Stimulated activated CD4-positive, alpha-beta T cell treated with anti-CD3 and anti-CD28 coated beads, Interleukin-4, amount 100 ng/mL, for 1 hour (primary cell): ENCODE results near the gene CASR.

Source experiments
- DNase-seq: peaks from one replicate; pipeline ENCODE4 v3.0.0-alpha.2; 2020

Gene CASR

DNA sequence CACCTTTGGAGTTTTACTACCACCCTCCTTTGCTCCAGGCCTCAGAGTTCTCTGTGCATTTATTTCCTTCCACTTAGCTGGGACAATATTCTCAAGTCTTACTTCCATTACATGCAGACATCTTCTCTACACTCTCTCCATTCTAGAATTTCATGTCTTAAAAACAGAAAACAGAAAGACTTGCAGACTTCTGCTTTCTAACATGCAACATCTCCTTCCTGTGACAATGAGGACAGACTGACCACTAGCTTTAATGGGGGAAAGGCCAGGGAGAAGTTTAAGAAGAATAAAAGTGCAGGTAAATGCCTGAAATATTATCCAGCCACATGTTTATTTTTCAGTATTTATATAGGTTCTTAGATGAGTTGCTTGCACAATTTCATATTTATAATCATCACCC, 124.5 kb downstream of the CASR start:
- no peak for DNase-seq

DNA sequence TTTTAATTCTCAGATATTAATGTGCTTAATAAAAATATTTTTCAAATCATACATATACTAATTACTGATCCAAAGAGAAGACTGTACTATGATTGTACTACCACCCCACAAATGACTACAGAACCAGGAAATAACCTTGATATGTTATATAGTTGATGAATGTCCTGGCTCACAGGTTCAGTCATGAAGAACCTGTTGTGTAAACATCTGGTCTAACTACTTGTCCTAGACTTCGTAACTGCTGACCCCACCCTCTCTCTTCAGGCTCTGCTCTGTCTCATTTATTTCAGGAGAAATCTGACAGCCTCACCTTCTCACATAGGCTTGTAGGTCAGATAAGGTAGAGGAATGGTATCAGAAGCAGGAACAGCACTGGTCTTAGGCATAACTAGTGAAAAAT, 126.9 kb downstream of the CASR start:
- no peak for DNase-seq

DNA sequence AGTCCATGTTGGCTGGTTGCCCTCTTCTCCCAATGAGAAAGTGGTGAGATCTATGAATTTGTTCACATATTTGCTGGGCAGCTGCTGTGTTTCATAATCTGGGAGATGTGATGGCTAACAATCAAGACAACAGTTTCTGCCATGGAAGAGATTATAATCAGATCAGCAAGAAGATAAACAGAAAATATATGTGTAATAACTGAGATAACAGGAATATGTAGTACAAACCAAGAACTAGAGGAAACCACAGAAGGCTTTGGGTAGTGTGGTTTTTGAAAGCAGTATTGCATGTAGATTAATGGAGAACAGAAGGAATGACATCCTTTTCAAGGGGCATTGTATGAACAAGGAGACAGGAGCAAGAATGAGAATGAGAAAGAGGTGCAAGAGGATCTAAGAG, 129.4 kb downstream of the CASR start:
- DNase-seq, result no peak

DNA sequence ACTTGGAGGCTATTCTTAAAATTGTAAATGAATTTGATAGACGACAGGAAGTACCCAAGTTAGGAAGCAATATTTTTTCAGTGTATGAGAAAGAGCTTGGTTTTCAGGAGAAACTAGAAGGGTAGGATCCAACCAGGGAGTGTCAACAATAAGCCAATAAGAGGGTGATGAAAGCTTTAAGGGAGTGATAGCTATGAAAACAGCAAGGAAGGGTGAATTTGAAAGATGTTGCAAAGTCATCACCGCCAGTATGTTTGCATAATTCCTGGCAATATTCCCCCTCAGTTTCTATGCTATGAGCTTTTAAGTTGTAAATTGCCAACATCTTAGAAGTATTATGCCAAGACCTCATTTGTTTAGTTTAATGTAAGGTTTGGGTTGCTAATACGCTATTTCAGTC, 129.8 kb downstream of the CASR start:
- no peak for DNase-seq

DNA sequence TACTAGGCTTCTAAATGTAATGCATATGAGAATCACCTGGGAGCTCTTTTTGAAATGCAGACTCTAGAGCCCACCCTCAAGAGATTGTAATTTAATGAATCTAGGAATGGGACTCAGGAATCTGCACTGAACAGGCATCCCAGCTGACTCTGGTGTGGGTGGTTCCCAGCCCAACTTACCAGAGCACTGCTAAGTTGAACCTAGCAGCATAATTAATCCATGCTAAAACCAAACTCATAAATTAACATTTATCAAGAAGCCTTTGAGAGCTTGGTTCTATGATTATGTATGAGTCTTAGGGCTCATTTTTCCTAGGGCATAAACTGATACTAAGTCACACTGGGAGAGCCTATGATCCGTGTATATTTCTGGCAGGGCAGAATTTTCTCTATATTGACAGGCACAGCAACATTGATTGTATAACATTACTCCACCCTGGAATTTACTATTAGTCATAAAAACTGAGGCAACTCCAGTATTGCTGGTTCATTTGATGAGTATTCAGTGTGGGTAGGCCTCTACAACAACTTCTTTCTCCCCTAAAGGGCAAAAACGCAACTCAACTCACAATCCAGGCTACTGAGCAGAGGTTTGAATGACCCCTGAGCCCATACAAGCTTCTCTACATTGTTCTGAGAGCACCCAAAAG, 130.9 kb downstream of the CASR start:
- no peak for DNase-seq

DNA sequence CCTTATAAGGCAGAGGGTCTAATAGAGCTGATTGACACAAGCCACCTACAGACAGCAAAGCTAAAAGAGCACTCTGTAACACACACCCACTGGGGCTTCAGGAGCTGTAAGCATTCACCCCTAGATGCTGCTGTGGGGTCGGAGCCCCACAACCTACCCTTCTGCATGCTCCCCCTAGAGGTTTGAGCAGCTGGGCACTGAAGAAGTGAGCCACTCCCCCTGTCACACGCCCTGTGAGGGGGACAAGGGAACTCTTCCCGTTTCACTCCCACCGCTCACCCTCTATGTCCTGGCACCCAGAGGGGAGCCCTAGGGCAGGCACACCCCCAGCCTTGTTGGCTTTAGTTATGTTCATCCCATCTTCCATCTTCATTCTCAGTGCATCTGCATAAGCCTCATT, 132.2 kb downstream of the CASR start:
- no peak for DNase-seq

DNA sequence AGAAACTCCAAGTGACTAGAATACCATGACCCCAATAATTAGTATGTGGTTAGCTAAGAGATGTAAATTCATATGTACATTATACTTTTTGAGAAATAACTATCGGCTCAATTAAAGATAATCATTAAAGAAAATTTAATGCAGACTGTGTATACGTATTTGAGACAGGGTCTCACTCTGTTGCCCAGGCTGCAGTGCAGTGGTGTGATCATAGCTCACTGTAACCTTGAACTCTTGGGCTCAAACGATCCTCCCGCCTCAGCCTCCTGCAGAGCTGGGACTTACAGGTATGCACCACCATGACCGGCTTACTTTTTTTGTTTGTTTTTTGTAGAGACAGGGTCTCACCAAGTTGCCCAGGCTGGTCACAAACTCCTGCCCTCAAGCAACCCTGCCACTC, 132.9 kb downstream of the CASR start:
- no peak for DNase-seq

DNA sequence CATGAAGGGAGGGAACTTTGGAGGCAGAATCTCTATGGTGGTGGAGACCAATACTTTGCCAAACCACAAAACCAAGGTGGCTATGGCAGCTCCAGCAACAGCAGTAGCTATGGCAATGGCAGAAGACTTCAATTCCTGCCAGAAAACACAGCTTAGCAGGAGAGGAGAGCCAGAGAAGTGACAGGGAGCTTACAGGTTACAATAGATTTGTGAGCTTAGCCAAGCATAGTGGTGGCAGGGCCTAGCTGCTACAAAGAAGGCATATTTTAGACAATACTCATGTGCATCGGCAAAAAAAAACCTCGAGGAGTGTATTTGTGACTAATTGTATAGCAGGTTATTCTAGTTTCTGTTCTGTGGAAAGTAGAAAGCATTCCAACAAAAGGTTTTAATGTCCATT, 135.2 kb downstream of the CASR start:
- DNase-seq, result no peak

DNA sequence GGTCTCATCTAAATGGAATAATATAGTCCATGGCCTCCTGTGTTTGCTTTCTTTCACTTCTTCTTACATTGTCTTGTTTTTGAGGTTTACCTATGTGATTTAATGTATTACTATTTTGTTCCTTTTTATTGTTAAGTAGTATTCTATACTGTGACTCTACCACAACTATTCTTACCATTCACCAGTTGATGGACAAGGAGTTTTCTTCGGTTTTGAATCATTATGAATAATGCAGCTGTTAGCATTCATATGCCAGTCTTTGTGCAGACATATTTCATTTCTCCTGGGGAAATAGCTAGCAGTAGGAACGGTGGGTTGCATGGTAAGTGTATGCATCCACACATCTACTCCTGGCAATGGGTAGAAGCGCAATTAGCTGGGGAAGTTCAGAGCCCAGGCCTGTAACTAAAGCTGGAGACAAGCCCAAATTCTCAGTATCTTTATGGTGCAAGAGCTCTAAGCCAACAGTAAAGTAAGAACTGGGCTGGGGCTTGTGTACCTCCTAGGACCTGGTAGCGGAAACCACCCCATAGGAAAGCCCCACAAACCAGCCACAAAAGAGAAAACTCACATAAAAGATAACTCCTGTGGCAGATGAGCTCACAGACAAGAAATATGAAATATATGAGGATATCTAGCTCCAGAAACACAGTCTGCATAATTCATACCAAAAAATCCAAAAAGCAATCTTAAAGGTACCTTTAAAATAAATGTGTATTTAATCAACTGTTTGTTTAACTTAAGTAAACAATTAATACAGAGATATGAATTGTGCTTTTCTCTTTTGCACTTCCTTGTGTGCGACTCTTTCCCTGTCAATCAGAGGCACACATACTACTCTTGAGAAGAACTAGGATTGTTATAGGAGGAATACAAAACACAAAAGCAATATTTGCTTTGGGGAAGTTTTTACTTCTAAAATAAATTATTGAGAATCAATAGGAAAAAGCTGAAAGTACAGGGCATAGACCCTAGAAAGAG, 138.9 kb downstream of the CASR start:
- DNase-seq, result no peak

DNA sequence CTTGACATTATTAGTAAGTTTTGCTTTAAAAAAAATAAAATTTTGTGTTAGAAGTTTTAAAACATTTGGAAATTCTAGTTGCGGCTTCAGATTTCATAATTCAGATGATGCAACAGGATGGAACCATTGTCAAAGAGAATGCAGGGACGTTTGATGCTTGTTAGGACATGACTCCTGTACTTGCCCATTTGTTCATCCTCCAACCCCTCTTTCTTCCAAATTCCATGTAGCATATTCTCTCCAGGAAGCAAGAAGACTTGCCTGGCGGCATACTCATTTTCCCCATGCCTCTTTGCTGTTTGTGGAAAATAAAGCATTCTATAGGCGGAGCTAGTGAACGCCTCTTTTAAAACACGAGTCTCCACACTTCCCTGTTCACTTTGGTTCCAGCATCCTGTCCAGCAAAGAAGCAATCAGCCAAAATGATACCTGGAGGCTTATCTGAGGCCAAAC, 141.4 kb downstream of the CASR start, which contains the start of gene CSTA:
CSTA (plus strand) TSS at position 378 of the 453 bp plus-strand sequence; CDS start at position 423, 45 bp downstream.
- DNase-seq, result no peak

DNA sequence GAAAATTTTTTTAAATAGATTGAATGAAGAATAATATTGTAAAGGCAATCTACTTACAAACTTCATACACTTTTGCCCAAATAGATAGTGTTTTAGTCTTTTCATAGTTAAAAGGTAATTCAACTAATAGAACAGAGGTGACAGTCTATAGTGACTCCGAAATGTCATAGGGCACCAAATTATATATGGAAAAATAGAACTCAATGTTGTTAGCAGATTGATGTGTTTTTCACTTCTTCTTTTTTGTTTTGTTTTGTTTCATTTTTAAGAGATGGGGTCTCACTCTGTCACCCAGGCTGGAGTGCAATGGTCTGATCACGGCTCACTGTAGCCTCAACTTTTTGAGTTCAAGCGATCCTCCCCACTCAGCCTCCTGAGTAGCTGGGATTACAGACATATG, 142.3 kb downstream of the CASR start:
- DNase-seq, result no peak

DNA sequence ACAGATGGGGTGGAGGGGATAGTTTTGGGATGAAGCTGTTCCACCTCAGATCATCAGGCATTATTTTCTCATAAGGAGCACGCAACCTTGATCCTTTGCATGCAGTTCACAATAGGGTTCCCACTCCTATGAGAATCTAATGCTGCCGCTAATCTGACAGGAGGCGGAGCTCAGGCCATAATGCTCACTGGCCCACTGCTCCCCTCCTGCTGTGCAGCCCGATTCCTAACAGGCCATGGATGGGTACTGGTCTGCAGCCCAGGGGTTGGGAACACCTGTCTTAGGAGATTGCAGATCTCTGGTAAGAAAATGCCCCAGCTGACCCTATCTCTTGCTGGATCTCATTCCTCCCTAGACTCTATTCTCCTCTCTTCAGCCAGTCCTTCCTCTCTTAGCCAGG, 148.4 kb downstream of the CASR start:
- DNase-seq, result no peak

DNA sequence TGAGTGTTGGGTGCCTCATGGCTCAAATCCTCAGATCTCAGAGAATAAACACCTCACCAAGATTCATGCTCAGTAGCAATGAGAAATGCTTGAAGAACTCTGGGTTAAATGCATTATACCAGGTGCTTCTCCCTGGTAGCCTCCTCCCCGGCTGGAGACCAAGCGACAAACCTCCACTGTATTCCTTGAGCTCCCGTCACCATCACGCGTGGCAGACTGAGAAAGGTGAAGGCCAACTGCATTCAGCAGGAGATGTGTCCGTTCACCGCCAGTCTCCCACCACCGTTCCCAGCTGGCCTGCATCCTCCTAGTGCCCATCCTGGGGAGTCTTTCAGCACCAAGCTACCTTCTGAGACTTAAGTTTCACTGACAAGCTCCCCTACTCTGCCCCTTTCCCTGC, 149.1 kb downstream of the CASR start:
- DNase-seq, result no peak
